Stimulated activated CD4-positive, alpha-beta T cell treated with anti-CD3 and anti-CD28 coated beads, TNF-alpha, amount 100 ng/mL, for 4 hours (primary cell): ENCODE results near the gene GNL3.
"Not testable (repeated sequence)": the region's sequence is repeated elsewhere in the genome, so short reads cannot be mapped to it uniquely, and the experiment has no call there.

ENCODE experiments used
- DNase-seq, 3 experiments: peaks; one replicate each; pipeline ENCODE4 v3.0.0-alpha.2; 2020; ENCODE audit warnings: low read depth in 3 of 3

The GNL3 gene

DNA sequence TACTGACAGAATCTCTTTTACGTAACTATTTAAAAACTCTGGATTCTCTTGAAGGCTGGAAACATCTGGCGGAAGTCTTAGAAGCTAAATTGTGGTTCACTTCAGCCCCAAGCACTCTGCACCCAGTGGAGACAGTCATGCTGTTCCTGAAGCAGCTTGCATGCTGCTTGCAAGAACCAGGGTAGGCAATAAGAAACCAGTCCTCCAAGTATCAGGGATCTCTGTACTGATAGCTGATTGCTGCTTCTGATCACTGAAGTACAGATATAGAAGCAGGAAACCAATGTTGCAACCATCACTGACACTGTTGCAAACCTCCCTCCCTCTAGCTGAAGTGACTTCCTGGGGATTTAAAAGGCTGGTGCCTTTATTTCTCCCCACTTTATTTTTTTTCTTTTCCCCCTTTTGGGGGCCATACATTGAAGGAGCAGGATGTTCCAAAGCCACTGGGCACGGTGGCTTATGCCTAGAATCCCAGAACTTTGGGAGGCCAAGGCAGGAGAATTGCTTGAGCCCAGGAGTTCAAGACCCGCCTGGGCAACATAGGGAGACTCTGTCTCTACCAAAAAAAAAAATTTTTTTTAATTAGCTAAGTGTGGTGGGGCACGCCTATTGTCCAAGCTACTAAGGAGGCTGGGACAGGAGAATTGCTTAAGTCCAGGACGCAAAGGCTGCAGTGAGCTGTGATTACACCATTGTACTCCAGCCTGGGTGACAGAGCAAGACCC lies 35.3 kb downstream of the GNL3 start:
- DNase-seq: no peak

DNA sequence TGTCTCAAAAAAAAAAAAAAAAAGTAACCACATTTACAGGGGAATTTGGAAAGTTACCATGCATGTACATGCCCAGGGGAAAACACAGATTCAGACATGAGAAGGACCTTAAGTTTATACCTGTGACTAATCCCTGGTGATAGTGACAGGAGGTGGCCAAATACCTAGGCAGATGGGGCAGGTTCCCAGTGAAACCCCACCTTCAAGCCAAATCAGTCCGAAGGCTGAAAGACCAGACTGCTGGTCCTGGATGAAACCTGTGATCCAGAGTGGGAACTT lies 35.8 kb downstream of the GNL3 start:
- DNase-seq: no peak

DNA sequence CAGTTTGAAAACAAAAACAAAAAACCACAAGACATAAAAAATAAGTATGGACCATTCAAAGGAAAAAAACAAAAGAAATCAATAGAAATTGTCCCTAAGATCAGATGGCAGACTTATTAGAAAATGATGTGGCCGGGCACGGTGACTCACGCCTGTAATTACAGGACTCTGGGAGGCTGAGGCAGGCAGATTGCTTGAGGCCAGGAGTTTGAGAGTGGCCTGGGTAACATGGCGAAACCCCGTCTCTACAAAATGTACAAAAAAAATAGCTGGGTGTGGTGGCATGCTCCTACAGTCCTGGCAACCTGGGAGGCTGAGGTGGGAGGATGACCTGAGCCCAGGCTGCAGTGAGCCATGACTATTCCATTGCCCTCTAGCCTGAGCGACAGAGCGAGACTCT lies 36.7 kb downstream of the GNL3 start:
- DNase-seq: no peak

DNA sequence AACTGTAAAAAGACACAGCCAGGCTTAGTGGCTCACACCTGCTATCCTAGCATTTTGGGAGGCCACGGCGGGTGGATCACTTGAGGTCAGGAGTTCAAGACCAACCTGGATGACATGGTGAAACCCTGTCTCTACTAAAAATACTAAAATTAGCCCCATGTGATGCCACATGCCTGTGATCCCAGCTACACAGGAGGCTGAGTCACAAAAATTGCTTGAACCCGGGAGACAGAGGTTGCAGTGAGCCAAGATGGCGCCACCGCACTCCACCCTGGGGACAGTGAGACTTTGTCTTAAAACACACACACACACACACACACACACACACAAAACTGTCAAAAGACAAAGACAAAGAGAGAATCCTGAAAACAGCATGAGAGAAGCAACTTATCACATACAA lies 38.1 kb downstream of the GNL3 start:
- DNase-seq: no peak

DNA sequence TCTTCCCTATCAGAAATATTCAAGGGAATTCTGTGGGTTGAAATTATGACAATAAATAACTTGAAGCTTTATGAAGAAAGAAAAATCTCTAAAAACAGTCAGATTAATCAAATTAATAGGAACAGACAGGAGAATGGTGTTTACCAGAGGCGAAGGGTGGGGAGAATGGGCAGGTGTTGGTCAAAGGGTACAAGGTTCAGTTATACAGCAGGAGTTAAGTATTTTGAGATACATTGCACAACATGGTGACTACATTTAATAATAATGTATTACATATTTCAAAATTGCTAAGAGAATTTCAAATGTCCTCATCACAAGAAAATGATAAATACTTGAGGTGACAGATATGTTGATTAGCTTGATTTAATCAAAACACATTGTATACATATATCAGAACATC lies 38.7 kb downstream of the GNL3 start:
- no peak for DNase-seq

DNA sequence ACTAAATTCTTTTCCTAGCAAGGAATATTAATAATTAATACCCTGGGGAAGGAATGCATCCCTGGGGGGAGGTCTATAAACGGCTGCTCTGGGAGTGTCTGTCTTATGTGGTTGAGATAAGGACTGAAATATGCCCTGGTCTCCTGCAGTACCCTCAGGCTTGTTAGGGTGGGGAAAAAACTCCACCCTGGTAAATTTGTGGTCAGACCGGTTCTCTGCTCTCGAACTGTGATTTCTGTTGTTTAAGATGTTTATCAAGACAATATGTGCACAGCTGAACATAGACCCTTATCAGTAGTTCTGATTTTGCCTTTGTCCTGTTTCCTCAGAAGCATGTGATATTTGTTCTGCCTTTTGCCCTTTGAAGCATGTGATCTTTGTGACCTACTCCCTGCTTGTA lies 42.9 kb downstream of the GNL3 start:
- DNase-seq: not testable (repeated sequence)

DNA sequence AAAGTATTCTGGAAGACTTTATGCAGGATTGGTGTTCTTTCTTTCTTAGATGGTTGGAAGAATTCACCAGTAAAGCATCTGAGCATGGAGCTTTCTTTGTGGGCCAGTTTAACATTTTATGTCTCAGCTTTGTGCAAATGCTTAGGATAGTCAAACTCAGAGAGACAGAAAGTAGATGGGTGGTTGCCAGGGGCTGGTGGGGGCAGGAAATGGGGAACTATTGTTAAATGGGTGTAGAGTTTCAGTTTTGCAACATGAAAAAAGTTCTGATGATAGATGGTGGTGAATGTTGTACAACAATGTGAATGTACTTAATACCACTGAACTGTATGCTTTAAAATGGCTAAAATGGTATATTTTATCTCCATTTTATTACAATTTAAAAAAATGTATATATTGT lies 44.8 kb downstream of the GNL3 start:
- DNase-seq: no peak

DNA sequence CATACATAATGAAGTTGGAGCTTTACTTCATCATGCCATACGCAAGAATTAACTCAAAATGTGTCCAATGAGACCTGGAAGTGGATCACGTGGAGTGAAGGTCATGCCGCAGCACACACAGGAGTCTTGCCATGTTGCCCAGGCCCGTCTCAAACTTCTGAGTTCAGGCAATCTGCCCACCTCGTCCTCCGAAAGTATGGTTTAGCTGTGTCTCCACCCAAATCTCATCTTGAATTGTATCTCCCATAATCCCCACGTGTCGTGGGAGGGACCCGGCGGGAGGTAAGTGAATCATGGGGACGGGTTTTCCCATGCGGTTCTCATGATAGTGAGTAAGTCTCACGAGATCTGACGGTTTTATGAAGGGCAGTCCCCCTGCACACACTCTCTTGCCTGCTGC lies 45.8 kb downstream of the GNL3 start:
- no peak for DNase-seq

DNA sequence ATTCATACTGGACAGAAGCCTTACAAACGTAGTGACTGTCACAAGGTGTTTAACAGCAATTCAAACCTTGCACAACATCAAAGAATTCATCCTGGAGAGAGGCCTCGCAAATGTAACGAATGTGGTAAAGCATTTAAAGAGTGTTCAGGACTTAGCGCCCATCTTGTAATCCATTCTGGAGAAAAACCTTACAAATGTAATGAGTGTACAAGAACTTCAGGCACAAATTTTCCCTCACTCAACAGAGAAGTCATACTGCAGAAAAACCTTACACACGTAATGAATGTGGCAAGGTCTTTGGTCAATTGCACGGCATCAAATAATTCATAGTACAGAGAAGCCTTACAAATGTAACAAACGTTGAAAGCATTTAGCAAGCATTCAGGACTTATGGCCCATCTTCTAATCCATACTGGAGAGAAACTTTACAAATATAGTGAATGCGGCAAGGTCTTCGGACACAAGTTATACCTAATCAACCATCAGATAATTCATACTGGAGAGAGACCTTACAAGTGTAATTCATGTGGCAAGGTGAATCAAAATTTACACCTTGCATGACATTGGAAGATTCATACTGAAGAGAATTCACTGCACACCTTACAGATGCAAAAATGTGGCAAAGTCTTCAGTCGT lies 47.5 kb downstream of the GNL3 start:
- no peak for DNase-seq

DNA sequence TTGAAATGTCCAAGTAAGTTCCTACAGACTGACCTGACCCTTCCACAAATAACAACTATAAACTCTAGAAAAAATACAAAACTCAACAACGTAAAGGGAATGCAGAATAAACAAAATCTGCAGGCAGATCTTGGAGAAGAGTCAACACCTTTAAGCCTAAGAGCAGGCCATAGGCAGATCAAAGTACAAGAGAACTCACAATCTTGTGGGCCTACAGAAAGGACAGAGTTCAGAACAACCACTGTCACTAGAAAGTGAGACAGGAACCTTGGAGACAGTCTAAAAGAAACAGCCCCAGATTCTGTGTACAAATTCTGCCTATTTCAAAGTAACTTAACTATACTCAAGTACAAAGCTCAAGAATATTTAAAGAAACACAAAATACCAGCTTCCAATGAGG lies 53.9 kb downstream of the GNL3 start:
- DNase-seq: no peak

DNA sequence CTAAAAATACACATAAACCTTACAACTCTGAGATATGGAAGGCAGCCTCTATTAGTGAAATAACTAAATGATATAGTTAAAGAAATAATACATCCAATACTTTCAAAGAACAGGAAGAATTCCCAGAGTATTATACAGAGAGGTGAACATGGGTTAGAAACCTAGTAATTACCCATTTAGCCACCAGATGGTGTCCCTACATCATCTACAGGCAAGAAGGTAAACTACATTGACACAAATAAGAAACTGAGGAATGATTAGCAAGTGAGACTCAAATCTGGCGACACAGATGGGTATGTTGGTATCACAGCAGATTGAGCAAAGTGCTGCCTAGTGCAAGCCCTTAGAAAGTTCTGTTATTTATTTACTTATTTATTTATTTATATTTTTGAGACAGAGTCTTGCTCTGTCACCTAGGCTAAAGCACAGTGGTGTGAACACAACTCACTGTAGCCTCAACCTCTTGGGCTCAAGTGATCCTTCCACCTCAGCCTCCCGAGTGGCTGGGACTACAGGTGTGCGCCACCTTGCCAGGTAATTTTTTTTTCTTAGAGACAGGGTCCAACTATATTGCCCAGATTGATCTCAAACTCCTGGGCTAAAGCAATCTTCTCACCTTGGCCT lies 56.7 kb downstream of the GNL3 start:
- no peak for DNase-seq

DNA sequence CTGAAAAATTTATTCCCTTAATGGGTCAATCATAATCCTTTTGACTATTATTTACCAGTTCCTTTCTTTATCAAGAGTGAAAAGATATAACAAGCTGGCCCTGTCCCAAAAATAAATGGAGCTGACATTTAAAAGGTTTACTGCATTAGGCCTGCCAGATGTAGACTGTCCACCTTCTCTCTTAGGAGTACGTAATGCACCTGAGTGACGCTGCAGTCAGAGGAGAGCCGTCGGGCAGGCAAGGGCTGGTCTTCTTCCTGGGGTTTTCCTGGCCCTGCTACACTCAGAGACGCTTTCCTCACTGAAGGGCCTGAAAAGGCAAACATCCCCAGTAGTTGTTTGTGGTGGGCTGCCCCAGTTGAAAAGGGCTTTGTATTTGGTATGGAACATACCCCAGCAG lies 57.3 kb downstream of the GNL3 start:
- DNase-seq: no peak

DNA sequence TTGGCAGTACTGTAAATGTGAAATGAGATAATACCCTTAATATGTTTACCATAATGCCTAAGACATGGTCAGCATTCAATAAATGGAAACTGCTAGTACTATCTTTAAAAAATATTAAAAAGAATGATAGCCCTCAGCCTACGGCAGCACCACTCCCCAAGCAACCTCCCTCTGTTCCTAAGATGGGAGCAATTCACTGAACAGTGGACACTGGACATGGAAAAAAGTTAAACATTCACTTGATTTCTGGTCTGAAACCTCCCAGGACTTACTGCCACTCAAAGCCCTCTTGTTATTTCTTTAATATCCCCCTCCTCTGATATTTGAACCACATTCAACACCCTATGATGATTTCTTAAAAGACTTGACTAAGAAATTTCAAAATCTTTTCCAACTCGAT lies 57.9 kb downstream of the GNL3 start:
- DNase-seq: no peak
